ENCODE data around the gene GART. TPM values are rescaled to one million over a fixed set of nuclear protein-coding genes. Genes with fewer than 3 reads are reported as not detected.

Gene GART
- total RNA-seq, 1 experiment from 2014 or later, result 241 TPM

- DNase-seq (ENCODE audit: low read depth, low spot score) (no peak), ATAC-seq (no peak)
- no peak overlapping the region for H3K27ac ChIP-seq (ENCODE audit: low read depth, low read length)
- TF ChIP-seq EGR1 (IDR thresholded peaks at IDR 0.05; ENCODE audit: low read depth) (no peak), YY1 (IDR thresholded peaks at IDR 0.05; ENCODE audit: extremely low read depth, insufficient replicate concordance, low read depth, low read length) (no peak), CTCF (IDR thresholded peaks at IDR 0.05 in 2 of 3, conservative IDR thresholded peaks at IDR 0.05 in 1 of 3; ENCODE audit: borderline replicate concordance in 1 of 3, insufficient read depth in 1 of 3, low read depth in 2 of 3, low read length in 2 of 3) (no peak), ZBTB33 (IDR thresholded peaks at IDR 0.05; ENCODE audit: extremely low read depth, insufficient replicate concordance, low read length) (no peak), SIN3A (IDR thresholded peaks at IDR 0.05; ENCODE audit: low read depth) (no peak), JUND (IDR thresholded peaks at IDR 0.05) (no peak)
- intact Hi-C loops (cut with micrococcal nuclease), result no loop called here
- CTCF ChIA-PET, result no interaction called here
- H4K20me1 ChIP-seq (ENCODE audit: insufficient read depth), result no peaks in the 10 kb centered on the region
- no peaks in the 10 kb centered on the region for H3K9me3 ChIP-seq (ENCODE audit: control insufficient read depth in 1 of 2, insufficient read depth in 1 of 2, low read depth in 1 of 2, low read length in 2 of 2)
- no peaks in the 10 kb centered on the region for H3K27me3 ChIP-seq (ENCODE audit: insufficient read depth, low read length)
- H3K4me1 ChIP-seq (ENCODE audit: control insufficient read depth in 1 of 2, insufficient read depth in 2 of 2, low read length in 2 of 2), result peaks cover 5 to 13% of the 10 kb centered on the region in 2 experiments
- no peaks in the 10 kb centered on the region for H3K9me2 ChIP-seq (ENCODE audit: insufficient read depth)
- 0 out of 2 replicates have a peak overlapping the region, but pooled peaks have one; percentile 95 for H3K4me2 ChIP-seq (ENCODE audit: low read length)
- POLR2A ChIA-PET, result interaction anchor here (4.2 kb wide), 1 partner anchor 10 kb away, joined by 52 read pairs; the partner anchor contains the start of gene DNAJC28
- BruUV-seq (replicated peaks), result no TSS peak
- peaks cover 11% of the 10 kb centered on the region; the same call in 1 of the 2 replicates for H3K79me2 ChIP-seq (ENCODE audit: insufficient read depth, low read length)
- H3K4me3 ChIP-seq (replicated peaks in 1 of 2; ENCODE audit: low read depth in 1 of 2, low read length in 2 of 2), result no peak overlapping the region
- RAD21 ChIA-PET (ENCODE audit: low non-redundant PET in 1 of 2, low total read pairs in 2 of 2, uncharacterized antibody in 2 of 2, unreplicated experiment in 2 of 2), result no interaction called here
- no peak overlapping the region for H2AFZ ChIP-seq (ENCODE audit: low read depth, low read length, poor library complexity, severe bottlenecking)
- no peaks in the 10 kb centered on the region for H3K36me3 ChIP-seq (ENCODE audit: control insufficient read depth in 1 of 2, insufficient read depth in 2 of 2, low read length in 2 of 2)
- no peak overlapping the region for H3K9ac ChIP-seq (ENCODE audit: low read length)
These were observed 60.5 kb downstream of the GART start for GRCh38 chr21:33481314-33481943.

All from HCT116 (cell line).